ENCODE results near the gene NFAT5. TPM values are rescaled to one million over a fixed set of nuclear protein-coding genes. Genes with fewer than 3 reads are reported as not detected.

Gene NFAT5
- total RNA-seq, 2 experiments from 2014 or later: 19.5 to 21.2 TPM

DNA sequence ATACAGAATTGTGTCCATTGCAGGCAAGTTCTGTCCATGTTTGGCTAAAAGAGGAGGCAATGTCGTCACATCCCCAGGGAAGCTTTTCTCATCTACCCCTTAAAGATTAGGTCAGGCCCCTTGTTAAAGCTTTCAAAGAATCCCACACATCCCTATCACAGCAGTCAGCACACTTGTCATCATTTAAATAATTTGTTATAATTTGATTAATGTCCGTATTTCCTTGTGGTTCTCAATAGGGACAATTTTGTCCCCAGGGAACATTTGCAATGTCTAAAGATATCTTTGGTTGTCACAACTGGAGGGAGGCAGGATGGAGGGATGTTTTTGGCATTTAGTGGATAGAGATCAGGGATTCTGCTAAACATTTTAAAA lies 28.1 kb upstream of the NFAT5 start:
- Mint-ChIP-seq H3K4me3 (no peak overlapping the region), H3K9me3 (no peaks in the 10 kb centered on the region), H3K36me3 (ENCODE audit: low read depth) (no peaks in the 10 kb centered on the region), H3K27ac (no peak overlapping the region), H3K27me3 (no peaks in the 10 kb centered on the region), H3K4me1 (ENCODE audit: low read depth) (no peaks in the 10 kb centered on the region)
- TF ChIP-seq, protein P1, sequence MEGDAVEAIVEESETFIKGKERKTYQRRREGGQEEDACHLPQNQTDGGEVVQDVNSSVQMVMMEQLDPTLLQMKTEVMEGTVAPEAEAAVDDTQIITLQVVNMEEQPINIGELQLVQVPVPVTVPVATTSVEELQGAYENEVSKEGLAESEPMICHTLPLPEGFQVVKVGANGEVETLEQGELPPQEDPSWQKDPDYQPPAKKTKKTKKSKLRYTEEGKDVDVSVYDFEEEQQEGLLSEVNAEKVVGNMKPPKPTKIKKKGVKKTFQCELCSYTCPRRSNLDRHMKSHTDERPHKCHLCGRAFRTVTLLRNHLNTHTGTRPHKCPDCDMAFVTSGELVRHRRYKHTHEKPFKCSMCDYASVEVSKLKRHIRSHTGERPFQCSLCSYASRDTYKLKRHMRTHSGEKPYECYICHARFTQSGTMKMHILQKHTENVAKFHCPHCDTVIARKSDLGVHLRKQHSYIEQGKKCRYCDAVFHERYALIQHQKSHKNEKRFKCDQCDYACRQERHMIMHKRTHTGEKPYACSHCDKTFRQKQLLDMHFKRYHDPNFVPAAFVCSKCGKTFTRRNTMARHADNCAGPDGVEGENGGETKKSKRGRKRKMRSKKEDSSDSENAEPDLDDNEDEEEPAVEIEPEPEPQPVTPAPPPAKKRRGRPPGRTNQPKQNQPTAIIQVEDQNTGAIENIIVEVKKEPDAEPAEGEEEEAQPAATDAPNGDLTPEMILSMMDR (IDR thresholded peaks at IDR 0.05): no peak
- ATAC-seq (ENCODE audit: poor library complexity): no peak
- H3K9me3 ChIP-seq (ENCODE audit: control insufficient read depth in 1 of 2, insufficient read depth in 1 of 2, low read length in 2 of 2): no peaks in the 10 kb centered on the region
- no peaks in the 10 kb centered on the region for H3K36me3 ChIP-seq (ENCODE audit: insufficient read depth, low read length)
- no peak overlapping the region for H3K4me3 ChIP-seq (ENCODE audit: low read length)
- H3K27ac ChIP-seq (ENCODE audit: low read depth in 1 of 2, low read length in 2 of 2): no peak overlapping the region
- intact Hi-C loops (cut with DNase I, micrococcal nuclease): loop anchor here in 1 of 2 experiments (10.0 kb wide), 1 partner anchor 67 kb away; no protein-coding TSS in a partner anchor
- H3K27me3 ChIP-seq (ENCODE audit: control insufficient read depth in 1 of 2, insufficient read depth in 2 of 2, low read length in 2 of 2): no peaks in the 10 kb centered on the region
- ChIA-PET POLR2A (no interaction called here), CTCF (no interaction called here)
- H3K4me1 ChIP-seq (ENCODE audit: insufficient read depth, low read length): no peaks in the 10 kb centered on the region
- no peak for DNase-seq

DNA sequence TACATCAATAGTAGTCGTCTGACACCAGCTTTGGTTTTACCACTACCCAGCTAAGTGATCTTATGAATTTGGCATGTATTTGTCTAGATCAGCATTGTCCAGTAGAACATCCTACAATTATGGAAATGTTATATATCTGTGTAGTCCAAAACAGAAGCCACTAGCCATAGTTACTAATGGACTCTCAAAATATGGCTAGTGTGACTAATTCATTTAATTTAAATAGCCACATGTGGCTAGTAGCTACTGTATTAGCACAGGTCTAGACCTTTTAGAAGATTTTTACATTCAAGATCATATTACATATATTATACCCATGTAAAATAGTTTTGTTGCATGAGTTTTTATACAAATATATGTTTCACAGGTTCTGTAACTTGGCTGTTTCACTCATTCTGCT lies 27.0 kb upstream of the NFAT5 start:
- DNase-seq (no peak), ATAC-seq (ENCODE audit: poor library complexity) (no peak)
- H3K27ac Mint-ChIP-seq: no peak overlapping the region
- no peaks in the 10 kb centered on the region for H3K9me3 Mint-ChIP-seq
- Histone ChIP-seq H3K27me3 (ENCODE audit: control insufficient read depth in 1 of 2, insufficient read depth in 2 of 2, low read length in 2 of 2) (no peaks in the 10 kb centered on the region), H3K36me3 (ENCODE audit: insufficient read depth, low read length) (no peaks in the 10 kb centered on the region), H3K4me1 (ENCODE audit: insufficient read depth, low read length) (no peaks in the 10 kb centered on the region), H3K9me3 (ENCODE audit: control insufficient read depth in 1 of 2, insufficient read depth in 1 of 2, low read length in 2 of 2) (no peaks in the 10 kb centered on the region), H3K27ac (ENCODE audit: low read depth in 1 of 2, low read length in 2 of 2) (no peak overlapping the region), H3K4me3 (ENCODE audit: low read length) (no peak overlapping the region)
- no peaks in the 10 kb centered on the region for H3K4me1 Mint-ChIP-seq (ENCODE audit: low read depth)
- intact Hi-C loops (cut with DNase I, micrococcal nuclease): loop anchor here in 1 of 2 experiments (10.0 kb wide), 1 partner anchor 66 kb away; no protein-coding TSS in a partner anchor
- no peaks in the 10 kb centered on the region for H3K27me3 Mint-ChIP-seq
- CTCF ChIA-PET: no interaction called here
- no peak overlapping the region for H3K4me3 Mint-ChIP-seq
- no peaks in the 10 kb centered on the region for H3K36me3 Mint-ChIP-seq (ENCODE audit: low read depth)
- TF ChIP-seq, protein P1 (IDR thresholded peaks at IDR 0.05): no peak
- POLR2A ChIA-PET: no interaction called here

- H3K4me3 Mint-ChIP-seq: no peak overlapping the region
- Histone ChIP-seq H3K36me3 (ENCODE audit: insufficient read depth, low read length) (no peaks in the 10 kb centered on the region), H3K4me1 (ENCODE audit: insufficient read depth, low read length) (no peaks in the 10 kb centered on the region), H3K27ac (ENCODE audit: low read depth in 1 of 2, low read length in 2 of 2) (no peak overlapping the region), H3K4me3 (ENCODE audit: low read length) (no peak overlapping the region), H3K27me3 (ENCODE audit: control insufficient read depth in 1 of 2, insufficient read depth in 2 of 2, low read length in 2 of 2) (no peaks in the 10 kb centered on the region), H3K9me3 (ENCODE audit: control insufficient read depth in 1 of 2, insufficient read depth in 1 of 2, low read length in 2 of 2) (no peaks in the 10 kb centered on the region)
- ATAC-seq (ENCODE audit: poor library complexity): no peak
- intact Hi-C loops (cut with DNase I, micrococcal nuclease): no loop called here
- H3K9me3 Mint-ChIP-seq: no peaks in the 10 kb centered on the region
- TF ChIP-seq, protein P1 (IDR thresholded peaks at IDR 0.05): no peak
- no peaks in the 10 kb centered on the region for H3K4me1 Mint-ChIP-seq (ENCODE audit: low read depth)
- H3K27me3 Mint-ChIP-seq: no peaks in the 10 kb centered on the region
- no peaks in the 10 kb centered on the region for H3K36me3 Mint-ChIP-seq (ENCODE audit: low read depth)
- no peak overlapping the region for H3K27ac Mint-ChIP-seq
- ChIA-PET CTCF (no interaction called here), POLR2A (no interaction called here)
- DNase-seq: no peak
These were observed 22.8 kb upstream of the NFAT5 start for GRCh38 chr16:69542974-69543373.
